Measurements from ENCODE around the gene UNCX. TPM values are rescaled to one million over a fixed set of nuclear protein-coding genes. Genes with fewer than 3 reads are reported as not detected.

Gene UNCX
- total and polyA plus RNA-seq, 2 of the 4 experiments (the other 2 are of a cell fraction) = not detected

DNA sequence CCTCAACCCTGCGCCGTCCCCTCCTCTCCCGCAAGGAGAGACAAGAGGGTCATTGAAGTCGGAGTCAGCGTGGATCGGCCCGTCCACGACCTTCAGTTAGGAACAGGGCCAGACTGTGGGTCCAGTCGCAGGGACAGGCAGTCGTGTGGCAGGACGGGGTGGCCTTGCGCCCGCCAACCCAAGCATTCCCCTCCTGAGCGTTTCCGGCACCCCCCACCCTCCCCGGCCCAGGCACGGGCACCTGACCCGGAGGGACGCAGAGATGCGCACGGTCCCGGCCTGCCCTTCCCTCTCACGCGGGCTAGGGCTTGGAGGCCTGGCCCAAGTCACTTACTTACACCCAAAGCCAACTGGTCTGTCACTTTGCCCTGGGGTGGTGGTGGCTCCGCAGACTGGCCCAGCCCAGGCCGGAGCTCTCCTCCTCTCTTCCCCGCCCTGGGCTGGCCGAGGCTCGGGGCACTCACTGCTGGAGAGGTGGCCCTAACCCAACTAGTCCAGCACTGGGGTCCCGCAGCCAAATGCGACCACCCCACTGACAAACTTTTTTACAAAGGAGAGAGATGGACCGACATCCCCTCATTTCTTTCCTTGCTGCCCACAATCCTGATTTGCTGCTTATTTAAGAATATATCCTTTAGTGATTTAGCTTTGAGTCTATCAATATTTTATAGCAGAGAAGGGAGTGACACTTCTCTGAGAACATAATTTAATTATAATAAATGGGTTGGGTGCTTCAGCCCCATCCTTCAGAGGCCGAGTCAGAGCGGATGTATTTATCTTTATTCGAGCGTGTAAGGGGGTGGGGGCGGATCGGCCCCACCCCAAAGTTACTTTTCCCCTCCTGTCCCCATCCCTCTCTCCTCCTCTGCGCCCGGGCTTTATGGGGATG, 1.2 kb upstream of the UNCX start:
- no peak overlapping the region for H2BK5ac ChIP-seq (ENCODE audit: low read depth, low read length, poor library complexity, severe bottlenecking)
- H3K14ac ChIP-seq (replicated peaks; ENCODE audit: low read depth, low read length) = no peak overlapping the region
- no peak overlapping the region for H2BK120ac ChIP-seq (ENCODE audit: low read depth, low read length)
- H2AFZ ChIP-seq (replicated peaks; ENCODE audit: low read length, poor library complexity) = no peak overlapping the region
- no peaks in the 10 kb centered on the region for H3K79me1 ChIP-seq (ENCODE audit: low read depth in 1 of 2, low read length in 2 of 2)
- no peak for DNase-seq
- H3K9me1 ChIP-seq (ENCODE audit: insufficient read depth, low read length) = no peaks in the 10 kb centered on the region
- no peak overlapping the region for H2BK20ac ChIP-seq (ENCODE audit: low read depth, low read length)
- POLR2A ChIA-PET (ENCODE audit: unreplicated experiment) = no interaction called here
- H2AK9ac ChIP-seq (replicated peaks; ENCODE audit: low read depth, low read length, poor library complexity) = no peak overlapping the region
- H2BK15ac ChIP-seq (ENCODE audit: low read depth, low read length) = no peak overlapping the region
- H3K4me3 ChIP-seq (ENCODE audit: insufficient read depth, low read depth, low read length) = no peak overlapping the region
- no peak overlapping the region for H3K4me2 ChIP-seq (ENCODE audit: low read depth, low read length)
- BruUV-seq (replicated peaks) = no TSS peak
- WGBS, 2 experiments (ENCODE audit: extremely low coverage in 2 of 2, insufficient read length in 1 of 2) = 12% methylated on average over 6 of the region's 40 CpGs; no CpG with 5 or more reads in 1 of the 2 experiments
- no peak overlapping the region for H3K9ac ChIP-seq (ENCODE audit: low read depth, low read length)
- no peak for ATAC-seq (ENCODE audit: low read depth)
- intact Hi-C loops (cut with micrococcal nuclease) (no loop called here), dilution Hi-C loops (cut with HindIII; ENCODE audit: low sequenced_read_pairs, unreplicated experiment) (no loop called here), in situ Hi-C loops (cut with MboI; ENCODE audit: low sequenced_read_pairs) (no loop called here)
- H3K36me3 ChIP-seq (ENCODE audit: control insufficient read depth, insufficient read depth, low read length) = no peaks in the 10 kb centered on the region
- peaks cover 22% of the 10 kb centered on the region; the same call in 1 of the 2 replicates for H4K20me1 ChIP-seq (ENCODE audit: insufficient read depth, low read length)
- peaks cover 24% of the 10 kb centered on the region; the same call in 1 of the 2 replicates for H3K9me3 ChIP-seq (ENCODE audit: control insufficient read depth, insufficient read depth, low read length)
- CTCF ChIA-PET = interaction anchor here (0.5 kb wide), 1 partner anchor 11 kb away, joined by 3 read pairs; no protein-coding TSS in a partner anchor
- H3K18ac ChIP-seq (ENCODE audit: low read depth, low read length) = no peak overlapping the region
- H2AK5ac ChIP-seq (ENCODE audit: low read depth, low read length) = no peak overlapping the region
- H4K5ac ChIP-seq (ENCODE audit: low read depth, low read length) = no peak overlapping the region
- H4K91ac ChIP-seq (ENCODE audit: insufficient read depth, low read depth, low read length) = no peak overlapping the region
- peaks cover 91% of the 10 kb centered on the region for H3K27me3 ChIP-seq (ENCODE audit: control insufficient read depth, insufficient read depth, low read length)
- H3K27ac ChIP-seq (ENCODE audit: insufficient read depth, low read length) = no peak overlapping the region
- H3K56ac ChIP-seq (ENCODE audit: extremely low read depth, insufficient read depth, low read length) = no peak overlapping the region
- H3K23ac ChIP-seq (ENCODE audit: low read depth, low read length) = no peak overlapping the region
- no peak overlapping the region for H3K4ac ChIP-seq (ENCODE audit: low read depth, low read length)
- no peak overlapping the region for H4K8ac ChIP-seq (ENCODE audit: low read depth in 2 of 2, low read length in 2 of 2)
- no peaks in the 10 kb centered on the region for H3K4me1 ChIP-seq (ENCODE audit: control insufficient read depth, insufficient read depth, low read length)
- TF ChIP-seq RAD21 (IDR thresholded peaks at IDR 0.05; ENCODE audit: low read length) (no peak), POLR2A (IDR thresholded peaks at IDR 0.05; ENCODE audit: low read depth, low read length) (no peak), USF2 (IDR thresholded peaks at IDR 0.05; ENCODE audit: low read depth, low read length) (no peak), RCOR1 (IDR thresholded peaks at IDR 0.05; ENCODE audit: insufficient replicate concordance, low read length) (no peak), MAFK (IDR thresholded peaks at IDR 0.05; ENCODE audit: low read depth, low read length) (no peak), SMC3 (IDR thresholded peaks at IDR 0.05; ENCODE audit: low read depth, low read length) (no peak), MAZ (IDR thresholded peaks at IDR 0.05; ENCODE audit: borderline replicate concordance, low read depth, low read length) (no peak), FOS (IDR thresholded peaks at IDR 0.05; ENCODE audit: low read depth, low read length) (no peak), BHLHE40 (IDR thresholded peaks at IDR 0.05; ENCODE audit: low read depth, low read length) (no peak), CEBPB (IDR thresholded peaks at IDR 0.05; ENCODE audit: low read depth, low read length) (no peak), CHD1 (IDR thresholded peaks at IDR 0.05; ENCODE audit: low read depth, low read length) (no peak), RFX5 (IDR thresholded peaks at IDR 0.05; ENCODE audit: low read depth, low read length) (no peak), MXI1 (IDR thresholded peaks at IDR 0.05; ENCODE audit: borderline replicate concordance, low read depth, low read length) (no peak), CTCF (conservative IDR thresholded peaks at IDR 0.05; ENCODE audit: low read depth, low read length) (no peak)
- TF ChIP-seq, protein P1, sequence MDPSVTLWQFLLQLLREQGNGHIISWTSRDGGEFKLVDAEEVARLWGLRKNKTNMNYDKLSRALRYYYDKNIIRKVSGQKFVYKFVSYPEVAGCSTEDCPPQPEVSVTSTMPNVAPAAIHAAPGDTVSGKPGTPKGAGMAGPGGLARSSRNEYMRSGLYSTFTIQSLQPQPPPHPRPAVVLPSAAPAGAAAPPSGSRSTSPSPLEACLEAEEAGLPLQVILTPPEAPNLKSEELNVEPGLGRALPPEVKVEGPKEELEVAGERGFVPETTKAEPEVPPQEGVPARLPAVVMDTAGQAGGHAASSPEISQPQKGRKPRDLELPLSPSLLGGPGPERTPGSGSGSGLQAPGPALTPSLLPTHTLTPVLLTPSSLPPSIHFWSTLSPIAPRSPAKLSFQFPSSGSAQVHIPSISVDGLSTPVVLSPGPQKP (IDR thresholded peaks at IDR 0.05; ENCODE audit: borderline replicate concordance, low read depth, low read length) = no peak

All from IMR-90 (cell line).